ENCODE measurements around the gene C12orf42.
"Not testable (repeated sequence)": the region's sequence is repeated elsewhere in the genome, so short reads cannot be mapped to it uniquely, and the experiment has no call there.

Gene C12orf42

DNA sequence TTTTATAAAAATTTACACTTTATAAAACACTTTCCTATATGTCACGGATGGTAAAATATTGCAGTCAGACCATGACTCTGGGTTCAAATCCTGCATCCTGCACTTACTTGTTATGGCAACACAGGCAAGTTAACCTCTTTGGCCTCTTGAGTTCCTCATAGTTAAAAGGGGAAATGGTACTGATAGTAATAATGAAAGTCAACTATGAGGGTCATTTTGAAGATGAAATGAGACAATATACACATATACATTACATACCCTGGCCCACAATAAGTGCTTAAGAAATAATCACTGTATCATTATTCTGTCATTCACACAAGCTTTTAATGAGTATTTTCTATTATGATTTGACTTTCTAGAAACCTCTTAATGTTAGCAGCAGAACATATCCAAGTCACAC is 64.4 kb downstream of the C12orf42 start:
- no peaks in the 10 kb centered on the region for H3K27me3 ChIP-seq (ENCODE audit: insufficient read depth, low read length, poor library complexity)
- H4K20me1 ChIP-seq (ENCODE audit: insufficient read depth, low read length) = no peaks in the 10 kb centered on the region
- DNase-seq (no peak), ATAC-seq (ENCODE audit: insufficient read depth, low read depth) (no peak)
- TF ChIP-seq EZH2 (IDR thresholded peaks at IDR 0.05; ENCODE audit: borderline replicate concordance, low read depth, low read length, severe bottlenecking) (no peak), CTCF (IDR thresholded peaks at IDR 0.05; ENCODE audit: borderline replicate concordance, extremely low read depth, low read length, poor library complexity, severe bottlenecking) (no peak)
- no peaks in the 10 kb centered on the region for H3K79me2 ChIP-seq (ENCODE audit: insufficient read depth, low read length)
- no peaks in the 10 kb centered on the region for H3K9me3 ChIP-seq (ENCODE audit: insufficient read depth, low read length, severe bottlenecking)
- H3K27ac ChIP-seq (ENCODE audit: low read length) = no peak overlapping the region
- no peak overlapping the region for H2AFZ ChIP-seq (ENCODE audit: low read depth, low read length)
- no peak overlapping the region for H3K9ac ChIP-seq (ENCODE audit: low read depth, low read length)
- H3K36me3 ChIP-seq (ENCODE audit: insufficient read depth, low read length) = no peaks in the 10 kb centered on the region
- H3K4me1 ChIP-seq (ENCODE audit: insufficient read depth, low read length) = peaks cover 25% of the 10 kb centered on the region
- H3K4me2 ChIP-seq (ENCODE audit: insufficient read depth, low read length) = no peak overlapping the region
- H3K4me3 ChIP-seq (ENCODE audit: low read depth in 1 of 2, low read length in 2 of 2) = no peak overlapping the region

- not testable (repeated sequence) for H3K27me3 ChIP-seq (ENCODE audit: insufficient read depth, low read length, poor library complexity); H3K79me2 ChIP-seq (ENCODE audit: insufficient read depth, low read length); H4K20me1 ChIP-seq (ENCODE audit: insufficient read depth, low read length); H3K4me2 ChIP-seq (ENCODE audit: insufficient read depth, low read length); ATAC-seq (ENCODE audit: insufficient read depth, low read depth); H3K27ac ChIP-seq (ENCODE audit: low read length); H3K4me1 ChIP-seq (ENCODE audit: insufficient read depth, low read length); DNase-seq; H3K36me3 ChIP-seq (ENCODE audit: insufficient read depth, low read length); H3K9ac ChIP-seq (ENCODE audit: low read depth, low read length); H2AFZ ChIP-seq (ENCODE audit: low read depth, low read length); H3K9me3 ChIP-seq (ENCODE audit: insufficient read depth, low read length, severe bottlenecking); H3K4me3 ChIP-seq (ENCODE audit: low read depth in 1 of 2, low read length in 2 of 2)
Observed at GRCh38 chr12:103425674-103426073, 70.1 kb downstream of the C12orf42 start.

DNA sequence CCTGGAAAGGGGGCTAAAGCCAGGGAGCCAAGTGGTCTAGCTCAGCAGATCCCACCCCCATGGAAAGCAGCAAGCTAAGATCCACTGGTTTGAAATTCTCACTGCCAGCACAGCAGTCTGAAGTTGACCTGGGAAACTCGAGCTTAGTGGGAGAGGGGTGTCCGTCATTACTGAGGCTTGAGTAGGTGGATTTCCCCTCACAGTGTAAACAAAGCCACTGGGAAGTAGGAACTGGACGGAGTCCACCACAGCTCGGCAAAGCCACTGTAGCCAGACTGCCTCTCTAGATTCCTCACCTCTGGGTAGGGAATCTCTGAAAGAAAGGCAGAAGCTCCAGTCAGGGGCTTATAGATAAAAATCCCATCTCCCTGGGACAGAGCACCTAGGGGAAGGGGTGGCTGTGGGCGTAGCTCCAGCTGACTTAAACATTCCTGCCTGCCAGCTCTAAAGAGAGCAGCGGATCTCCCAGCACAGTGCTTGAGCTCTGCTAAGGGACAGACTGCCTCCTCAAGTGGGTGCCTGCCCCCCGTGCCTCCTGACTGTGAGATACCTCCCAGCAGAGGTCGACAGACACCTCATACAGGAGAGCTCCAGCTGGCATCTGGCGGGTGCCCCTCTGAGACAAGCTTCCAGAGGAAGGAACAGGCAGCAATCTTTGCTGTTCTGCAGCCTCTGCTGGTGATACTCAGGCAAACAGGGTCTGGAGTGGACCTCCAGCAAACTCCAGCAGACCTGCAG is 70.8 kb downstream of the C12orf42 start:
- not testable (repeated sequence) for H3K4me1 ChIP-seq (ENCODE audit: insufficient read depth, low read length); H3K4me2 ChIP-seq (ENCODE audit: insufficient read depth, low read length); H3K4me3 ChIP-seq (ENCODE audit: low read depth in 1 of 2, low read length in 2 of 2); H3K27me3 ChIP-seq (ENCODE audit: insufficient read depth, low read length, poor library complexity); H3K27ac ChIP-seq (ENCODE audit: low read length); H2AFZ ChIP-seq (ENCODE audit: low read depth, low read length); H3K9me3 ChIP-seq (ENCODE audit: insufficient read depth, low read length, severe bottlenecking); H4K20me1 ChIP-seq (ENCODE audit: insufficient read depth, low read length); ATAC-seq (ENCODE audit: insufficient read depth, low read depth); H3K79me2 ChIP-seq (ENCODE audit: insufficient read depth, low read length); DNase-seq; H3K9ac ChIP-seq (ENCODE audit: low read depth, low read length); H3K36me3 ChIP-seq (ENCODE audit: insufficient read depth, low read length)

- ATAC-seq (ENCODE audit: insufficient read depth, low read depth) = no peak
- H3K79me2 ChIP-seq (ENCODE audit: insufficient read depth, low read length) = no peaks in the 10 kb centered on the region
- H3K36me3 ChIP-seq (ENCODE audit: insufficient read depth, low read length) = no peaks in the 10 kb centered on the region
- H3K4me1 ChIP-seq (ENCODE audit: insufficient read depth, low read length) = no peaks in the 10 kb centered on the region
- no peak for DNase-seq
- no peak for TF ChIP-seq CTCF (IDR thresholded peaks at IDR 0.05; ENCODE audit: borderline replicate concordance, extremely low read depth, low read length, poor library complexity, severe bottlenecking)
- TF ChIP-seq EZH2 (IDR thresholded peaks at IDR 0.05; ENCODE audit: borderline replicate concordance, low read depth, low read length, severe bottlenecking) = no peak
- H2AFZ ChIP-seq (ENCODE audit: low read depth, low read length) = no peak overlapping the region
- H3K4me3 ChIP-seq (ENCODE audit: low read depth in 1 of 2, low read length in 2 of 2) = no peak overlapping the region
- no peak overlapping the region for H3K27ac ChIP-seq (ENCODE audit: low read length)
- no peak overlapping the region for H3K4me2 ChIP-seq (ENCODE audit: insufficient read depth, low read length)
- no peaks in the 10 kb centered on the region for H4K20me1 ChIP-seq (ENCODE audit: insufficient read depth, low read length)
- H3K9ac ChIP-seq (ENCODE audit: low read depth, low read length) = no peak overlapping the region
- no peaks in the 10 kb centered on the region for H3K9me3 ChIP-seq (ENCODE audit: insufficient read depth, low read length, severe bottlenecking)
- no peaks in the 10 kb centered on the region for H3K27me3 ChIP-seq (ENCODE audit: insufficient read depth, low read length, poor library complexity)
Observed at GRCh38 chr12:103423516-103423910, 72.3 kb downstream of the C12orf42 start.
